IMR-90 (cell line): ENCODE measurements around the gene EID3. TPM values are rescaled to one million over a fixed set of nuclear protein-coding genes. Genes with fewer than 3 reads are reported as not detected.

Source experiments
- ATAC-seq: fragments of 200-7000 bp; cut with Tn5 transposase; 2 replicates; pipeline ENCODE4 v1.9.1; 2020; ENCODE audit warnings: low read depth, mild to moderate bottlenecking, moderate library complexity
- BruUV-seq: library from RNA; stranded (reverse); fragments of 400-500 nt; replicated peaks from 2 replicates; lab custom pipeline; 2021; lab: Mats Ljungman, UMichigan
- CTCF ChIA-PET: fragments of 300-600 bp; formaldehyde crosslinking; extraction: SDS; loops from one replicate; lab custom pipeline; 2021; ENCODE audit warnings: antibody characterized with exemption; lab: Yijun Ruan, JAX
- POLR2A ChIA-PET: fragments of 300-600 bp; sonication (Branson Sonifier 250); formaldehyde crosslinking; loops from one replicate; lab custom pipeline; 2022; ENCODE audit warnings: antibody characterized with exemption; ENCODE audit not compliant: unreplicated experiment; lab: Charles Lee
- DNase-seq: peaks from one replicate; pipeline ENCODE4 v3.0.0; 2013
- H2AFZ ChIP-seq: replicated peaks from 2 replicates; pipeline ENCODE3; 2013; ENCODE audit warnings: low read length, mild to moderate bottlenecking; ENCODE audit not compliant: poor library complexity
- H2AK5ac ChIP-seq: 2 replicates; pipeline ENCODE4 v1.6.1; 2013; ENCODE audit warnings: low read depth, low read length, inconsistent platforms
- H2AK9ac ChIP-seq: replicated peaks from 2 replicates; pipeline ENCODE3; 2013; ENCODE audit warnings: mild to moderate bottlenecking, low read depth, low read length, moderate library complexity; ENCODE audit not compliant: poor library complexity
- H2BK120ac ChIP-seq: 2 replicates; pipeline ENCODE4 v1.6.1; 2013; ENCODE audit warnings: low read depth, low read length, inconsistent platforms
- H2BK15ac ChIP-seq: 3 replicates; pipeline ENCODE4 v1.6.1; 2013; ENCODE audit warnings: low read depth, low read length, inconsistent platforms
- H2BK20ac ChIP-seq: 2 replicates; pipeline ENCODE4 v1.6.1; 2013; ENCODE audit warnings: low read depth, mild to moderate bottlenecking, inconsistent platforms, low read length, moderate library complexity
- H2BK5ac ChIP-seq: 2 replicates; pipeline ENCODE4 v1.6.1; 2013; ENCODE audit warnings: mild to moderate bottlenecking, low read depth, low read length, inconsistent platforms; ENCODE audit not compliant: poor library complexity, severe bottlenecking
- H3K14ac ChIP-seq: replicated peaks from 2 replicates; pipeline ENCODE4 v1.6.1; 2013; ENCODE audit warnings: low read depth, low read length, inconsistent platforms
- H3K18ac ChIP-seq: 2 replicates; pipeline ENCODE4 v1.6.1; 2013; ENCODE audit warnings: low read depth, low read length, control low read depth
- H3K23ac ChIP-seq: 2 replicates; pipeline ENCODE4 v1.6.1; 2013; ENCODE audit warnings: low read depth, low read length, inconsistent platforms
- H3K27ac ChIP-seq: 2 replicates; pipeline ENCODE4 v1.5.1; 2013; ENCODE audit warnings: mild to moderate bottlenecking, control low read depth, low read length; ENCODE audit not compliant: insufficient read depth
- H3K27me3 ChIP-seq: 2 replicates; pipeline ENCODE4 v1.6.1; 2013; ENCODE audit warnings: low read length; ENCODE audit not compliant: control insufficient read depth, insufficient read depth
- H3K36me3 ChIP-seq: 2 replicates; pipeline ENCODE4 v1.6.1; 2013; ENCODE audit warnings: low read length, mixed read lengths; ENCODE audit not compliant: control insufficient read depth, insufficient read depth
- H3K4ac ChIP-seq: 2 replicates; pipeline ENCODE4 v1.6.1; 2013; ENCODE audit warnings: low read depth, low read length, inconsistent platforms
- H3K4me1 ChIP-seq: 2 replicates; pipeline ENCODE4 v1.6.1; 2013; ENCODE audit warnings: low read length, mixed read lengths; ENCODE audit not compliant: control insufficient read depth, insufficient read depth
- H3K4me2 ChIP-seq: 2 replicates; pipeline ENCODE4 v1.6.1; 2013; ENCODE audit warnings: low read depth, mild to moderate bottlenecking, control low read depth, low read length, moderate library complexity
- H3K4me3 ChIP-seq: 2 replicates; pipeline ENCODE4 v1.5.1; 2013; ENCODE audit warnings: low read depth, mild to moderate bottlenecking, control low read depth, low read length, moderate library complexity; ENCODE audit not compliant: insufficient read depth
- H3K56ac ChIP-seq: 2 replicates; pipeline ENCODE4 v1.6.1; 2013; ENCODE audit warnings: low read length, inconsistent platforms; ENCODE audit not compliant: insufficient read depth; ENCODE audit errors: extremely low read depth
- H3K79me1 ChIP-seq, 2 experiments: 2 replicates each; pipeline ENCODE4 v1.6.1; 2013; ENCODE audit warnings: low read length in 2 of 2, inconsistent platforms in 1 of 2, low read depth in 1 of 2
- H3K9ac ChIP-seq: 2 replicates; pipeline ENCODE4 v1.6.1; 2013; ENCODE audit warnings: low read depth, low read length, control low read depth
- H3K9me1 ChIP-seq: 2 replicates; pipeline ENCODE4 v1.6.1; 2013; ENCODE audit warnings: low read length, inconsistent platforms; ENCODE audit not compliant: insufficient read depth
- H3K9me3 ChIP-seq: 2 replicates; pipeline ENCODE4 v1.6.1; 2013; ENCODE audit warnings: low read length; ENCODE audit not compliant: control insufficient read depth, insufficient read depth
- H4K20me1 ChIP-seq: 2 replicates; pipeline ENCODE4 v1.6.1; 2013; ENCODE audit warnings: low read length, inconsistent platforms; ENCODE audit not compliant: insufficient read depth
- H4K5ac ChIP-seq: 2 replicates; pipeline ENCODE4 v1.6.1; 2013; ENCODE audit warnings: mild to moderate bottlenecking, low read depth, low read length, control low read depth
- H4K8ac ChIP-seq, 2 experiments: 2 replicates each; pipeline ENCODE4 v1.6.1; 2013; ENCODE audit warnings: low read depth in 2 of 2, low read length in 2 of 2, control low read depth in 1 of 2, inconsistent platforms in 1 of 2
- H4K91ac ChIP-seq: 2 replicates; pipeline ENCODE4 v1.6.1; 2013; ENCODE audit warnings: low read depth, low read length, inconsistent platforms; ENCODE audit not compliant: insufficient read depth
- BHLHE40 ChIP-seq: fragments of 150-350 bp; IDR thresholded peaks from 2 replicates; pipeline ENCODE4 v1.6.1; 2016; ENCODE audit warnings: mild to moderate bottlenecking, low read depth, low read length
- CEBPB ChIP-seq: IDR thresholded peaks from 2 replicates; pipeline ENCODE4 v1.6.1; 2012; ENCODE audit warnings: low read depth, low read length, improper control_type of control experiment
- CHD1 ChIP-seq: IDR thresholded peaks from 2 replicates; pipeline ENCODE4 v1.6.1; 2012; ENCODE audit warnings: low read depth, low read length, improper control_type of control experiment
- FOS ChIP-seq: fragments of 150-350 bp; IDR thresholded peaks from 2 replicates; pipeline ENCODE4 v1.6.1; 2016; ENCODE audit warnings: low read depth, low read length
- MAFK ChIP-seq: IDR thresholded peaks from 2 replicates; pipeline ENCODE4 v1.6.1; 2012; ENCODE audit warnings: low read depth, low read length, improper control_type of control experiment
- MXI1 ChIP-seq: IDR thresholded peaks from 2 replicates; pipeline ENCODE4 v1.6.1; 2012; ENCODE audit warnings: low read depth, mild to moderate bottlenecking, low read length, moderate library complexity, borderline replicate concordance
- NFE2L2 ChIP-seq: fragments of 150-350 bp; IDR thresholded peaks from 2 replicates; pipeline ENCODE4 v1.6.1; 2016; ENCODE audit warnings: low read depth, mild to moderate bottlenecking, low read length
- POLR2A ChIP-seq: IDR thresholded peaks from 2 replicates; pipeline ENCODE4 v1.6.1; 2012; ENCODE audit warnings: mild to moderate bottlenecking, low read depth, low read length
- WGBS, 2 experiments: methylation state at CpG; one replicate each; pipeline versions ENCODE4 v1.1.5 to v1.1.7; 2013; ENCODE audit warnings: missing lambda C conversion rate in 2 of 2; ENCODE audit not compliant: insufficient read length in 1 of 2; ENCODE audit errors: extremely low coverage in 2 of 2; 5-methylcytosine and 5-hydroxymethylcytosine counted together
- dilution Hi-C: fragments of 300-500 bp; cut with HindIII; formaldehyde crosslinking; loops from one replicate; pipeline ENCODE4 v1.14.3; 2018; ENCODE audit warnings: low sequenced_read_pairs; ENCODE audit not compliant: unreplicated experiment
- in situ Hi-C: fragments of 300-500 bp; cut with MboI; formaldehyde crosslinking; loops from 3 replicates; pipeline ENCODE4 v1.14.3; 2019; ENCODE audit warnings: low sequenced_read_pairs, inconsistent platforms, mixed read lengths
- intact Hi-C: fragments of 100-400 bp; cut with micrococcal nuclease; formaldehyde crosslinking; loops from 2 replicates; pipeline ENCODE4 v1.10.0; 2022
- polyA plus RNA-seq, 3 experiments: library from polyadenylated mRNA; depleted of rRNA; stranded (reverse); fragments of >200 nt; gene quantifications; 2 replicates each; pipeline ENCODE4 v1.2.3, GENCODE V29; 2012; ENCODE audit warnings: low replicate concordance in 1 of 3
- total RNA-seq: library from RNA; depleted of rRNA; stranded (reverse); fragments of >200 nt; gene quantifications from 2 replicates; pipeline ENCODE4 v1.2.3, GENCODE V29; 2012
- TF ChIP-seq, protein P1 (sequence below): fragments of 150-350 bp; IDR thresholded peaks from 2 replicates; pipeline ENCODE4 v1.6.1; 2016; ENCODE audit warnings: low read depth, mild to moderate bottlenecking, low read length, moderate library complexity, borderline replicate concordance
- TF ChIP-seq, protein P2 (sequence below): fragments of 150-350 bp; IDR thresholded peaks from 2 replicates; pipeline ENCODE4 v1.6.1; 2017; ENCODE audit warnings: mild to moderate bottlenecking, antibody characterized with exemption, low read length, low read depth

EID3 gene
- total and polyA plus RNA-seq, 2 of the 4 experiments (the other 2 are of a cell fraction): 2.2 to 4.1 TPM

- Histone ChIP-seq H3K18ac (peak overlapping the region; percentile 64), H4K20me1 (peaks cover 40% of the 10 kb centered on the region), H2BK120ac (peak overlapping the region; percentile 94), H2BK20ac (peak overlapping the region; percentile 96), H3K27me3 (no peaks in the 10 kb centered on the region), H3K36me3 (peaks cover 14% of the 10 kb centered on the region), H3K14ac (peak overlapping the region; percentile 95), H4K5ac (peak overlapping the region; percentile 31), H3K79me1 (peaks cover 3 to 23% of the 10 kb centered on the region in 2 experiments; a peak in 3 of 4 replicates), H2AK5ac (peak overlapping the region; percentile 79), H2BK15ac (peak overlapping the region; percentile 99; the same call in 2 of the 3 replicates), H4K8ac (peak overlapping the region; percentile 55 to 82; a peak in 3 of 4 replicates), H3K56ac (peak overlapping the region; percentile 97), H3K4ac (peak overlapping the region; percentile 94), H2BK5ac (peak overlapping the region; percentile 95), H2AFZ (peak overlapping the region; percentile 85), H3K9me3 (no peaks in the 10 kb centered on the region), H2AK9ac (peak overlapping the region; percentile 96), H3K9me1 (0 out of 2 replicates have a peak, but pooled peaks cover 5% of the 10 kb centered on the region), H3K4me1 (peaks cover 14% of the 10 kb centered on the region), H3K4me2 (peak overlapping the region; percentile 80), H3K4me3 (peak overlapping the region; percentile 68), H3K27ac (peak overlapping the region; percentile 88), H3K9ac (peak overlapping the region; percentile 94), H4K91ac (peak overlapping the region; percentile 94), H3K23ac (peak overlapping the region; percentile 99)
- TF ChIP-seq POLR2A (peak; percentile 98), CHD1 (peak; percentile 99), BHLHE40 (peak; percentile 94), MXI1 (peak; percentile 61; the same call in 1 of the 2 replicates), FOS (no peak), NFE2L2 (peak; percentile 100), MAFK (peak; percentile 94), CEBPB (peak; percentile 75; the same call in 1 of the 2 replicates)
- TF ChIP-seq, protein P1, sequence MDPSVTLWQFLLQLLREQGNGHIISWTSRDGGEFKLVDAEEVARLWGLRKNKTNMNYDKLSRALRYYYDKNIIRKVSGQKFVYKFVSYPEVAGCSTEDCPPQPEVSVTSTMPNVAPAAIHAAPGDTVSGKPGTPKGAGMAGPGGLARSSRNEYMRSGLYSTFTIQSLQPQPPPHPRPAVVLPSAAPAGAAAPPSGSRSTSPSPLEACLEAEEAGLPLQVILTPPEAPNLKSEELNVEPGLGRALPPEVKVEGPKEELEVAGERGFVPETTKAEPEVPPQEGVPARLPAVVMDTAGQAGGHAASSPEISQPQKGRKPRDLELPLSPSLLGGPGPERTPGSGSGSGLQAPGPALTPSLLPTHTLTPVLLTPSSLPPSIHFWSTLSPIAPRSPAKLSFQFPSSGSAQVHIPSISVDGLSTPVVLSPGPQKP: no peak
- TF ChIP-seq, protein P2, sequence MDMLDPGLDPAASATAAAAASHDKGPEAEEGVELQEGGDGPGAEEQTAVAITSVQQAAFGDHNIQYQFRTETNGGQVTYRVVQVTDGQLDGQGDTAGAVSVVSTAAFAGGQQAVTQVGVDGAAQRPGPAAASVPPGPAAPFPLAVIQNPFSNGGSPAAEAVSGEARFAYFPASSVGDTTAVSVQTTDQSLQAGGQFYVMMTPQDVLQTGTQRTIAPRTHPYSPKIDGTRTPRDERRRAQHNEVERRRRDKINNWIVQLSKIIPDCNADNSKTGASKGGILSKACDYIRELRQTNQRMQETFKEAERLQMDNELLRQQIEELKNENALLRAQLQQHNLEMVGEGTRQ: peak; percentile 88
- CTCF ChIA-PET: interaction anchor here (0.7 to 2.5 kb wide), 3 partner anchors 32 to 65 kb away, joined by 3 to 5 read pairs (median 3); no protein-coding TSS in a partner anchor
- peak; percentile 96 for DNase-seq
- POLR2A ChIA-PET: interaction anchor here (0.8 to 3.6 kb wide), 10 partner anchors 8 to 80 kb away, joined by 3 to 28 read pairs (median 4); partner anchors contain the start of gene EID3
- TSS peak; percentile 64 for BruUV-seq
- ATAC-seq: peak; percentile 80
- in situ Hi-C loops: loop anchor here (5.0 kb wide), 1 partner anchor 69 kb away; the partner anchor contains the start of gene TXNRD1
- WGBS, 2 experiments: 0% methylated on average over 6 of the region's 40 CpGs; no CpG with 5 or more reads in 1 of the 2 experiments
- intact Hi-C loops: loop anchor here (1.0 to 10.0 kb wide), 4 partner anchors 67 to 322 kb away; partner anchors contain the start of genes HCFC2, NFYB and TDG
- dilution Hi-C loops: no loop called here
Observed at GRCh38 chr12:104286516-104287482, 16.7 kb upstream of the EID3 start.
